K562 (cell line): Measurements from ENCODE around the gene MLLT6. TPM values are rescaled to one million over a fixed set of nuclear protein-coding genes. Genes with fewer than 3 reads are reported as not detected.

ENCODE experiments used
- MYC ChIP-seq, 2 experiments: fragments of 250-450 bp in 1 of 2; sonication (Bioruptor Pico) in 1 of 2; IDR thresholded peaks; 2 replicates each; pipeline versions ENCODE4 v1.5.1 to v1.6.1; 2012 to 2021; ENCODE audit warnings: low read depth in 2 of 2, borderline replicate concordance in 1 of 2, improper control_type of control experiment in 1 of 2, low read length in 1 of 2, mild to moderate bottlenecking in 1 of 2, moderate library complexity in 1 of 2
- THAP12 ChIP-seq: fragments of 250-450 bp; sonication (Bioruptor Pico); IDR thresholded peaks from 2 replicates; pipeline ENCODE4 v1.9.0; 2021; ENCODE audit warnings: mild to moderate bottlenecking, inconsistent platforms
- polyA plus RNA-seq, 8 experiments: library from polyadenylated mRNA; depleted of rRNA in 4 of 8; stranded (reverse) in 5 of 8; unstranded in 3 of 8; fragments of >200 nt; fragmentation: Nextera tagmentation in 2 of 8; fragmentation: Illumina TruSeq in 1 of 8; extraction: Ambion mirVana in 2 of 8; extraction: Trizol in 1 of 8; gene quantifications; 2 replicates each; pipeline versions ENCODE4 v1.2.1 to v1.2.3, GENCODE V29; 2011 to 2014; ENCODE audit warnings: inconsistent platforms in 1 of 8, missing spikeins in 1 of 8
- total RNA-seq, 7 experiments: library from RNA; depleted of rRNA in 6 of 7; stranded (reverse); fragments of >200 nt in 6 of 7; fragmentation: Illumina TruSeq in 2 of 7; extraction: Trizol in 2 of 7; gene quantifications; 2 replicates each; pipeline versions ENCODE4 v1.2.1 to v1.2.3, GENCODE V29; 2011 to 2021; ENCODE audit warnings: low replicate concordance in 1 of 7
- TF ChIP-seq, protein P1 (sequence below): fragments of 450-650 bp; IDR thresholded peaks from 2 replicates; pipeline ENCODE4 v1.7.1; 2018; ENCODE audit warnings: mild to moderate bottlenecking, low read depth; ENCODE audit not compliant: partially characterized antibody
- TF ChIP-seq, protein P2 (sequence below), 2 experiments: fragments of 450-650 bp; conservative IDR thresholded peaks; 2 replicates each; pipeline ENCODE4 v1.6.1; 2017; ENCODE audit warnings: mild to moderate bottlenecking in 2 of 2, moderate library complexity in 2 of 2

MLLT6 gene
- total and polyA plus RNA-seq, 9 of the 15 experiments (the other 6 are each of a cell fraction or from before 2014, with no cell fraction given): 3.1 to 71.7 (median 30.0) TPM

DNA sequence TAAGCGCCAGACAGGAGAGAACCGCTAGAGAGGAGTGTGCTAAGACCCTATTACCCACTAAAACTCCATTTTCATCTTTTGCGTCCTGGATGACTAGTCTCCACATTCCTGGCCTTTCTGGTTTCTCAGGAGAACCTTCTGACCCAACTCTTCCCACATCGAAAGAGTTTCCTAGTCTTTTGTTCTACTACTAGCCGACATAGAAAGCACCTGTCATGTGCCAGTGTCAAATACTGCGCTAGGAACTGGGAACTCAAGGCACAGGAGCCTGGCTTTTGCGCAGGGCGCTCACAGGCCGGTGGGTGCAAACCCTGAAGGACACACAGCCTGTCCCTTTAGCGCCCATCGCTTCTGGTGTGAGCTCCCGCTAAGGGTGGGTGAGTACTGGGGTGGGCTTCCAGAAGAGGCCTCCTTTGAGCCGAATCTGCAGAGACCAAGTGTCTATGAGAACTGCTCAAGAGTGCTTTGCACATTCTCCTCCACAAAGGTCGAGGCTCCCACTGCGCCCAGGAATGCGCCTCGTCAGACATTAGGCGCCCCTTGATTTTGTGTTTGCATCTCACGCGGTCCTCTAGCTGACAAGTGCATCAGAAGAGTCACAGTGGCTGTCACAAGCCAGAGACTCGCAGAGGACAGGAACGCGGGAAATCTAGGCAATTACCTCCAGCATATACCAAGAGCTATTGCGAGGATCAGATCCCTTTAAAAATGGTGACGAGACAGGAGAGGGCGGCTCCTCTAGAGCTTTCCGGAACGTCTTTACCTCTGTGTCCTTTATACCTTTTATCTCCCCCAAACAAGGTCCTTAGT, 45.4 kb downstream of the MLLT6 start (continued):
- no peak for TF ChIP-seq THAP12
- TF ChIP-seq, protein P1, sequence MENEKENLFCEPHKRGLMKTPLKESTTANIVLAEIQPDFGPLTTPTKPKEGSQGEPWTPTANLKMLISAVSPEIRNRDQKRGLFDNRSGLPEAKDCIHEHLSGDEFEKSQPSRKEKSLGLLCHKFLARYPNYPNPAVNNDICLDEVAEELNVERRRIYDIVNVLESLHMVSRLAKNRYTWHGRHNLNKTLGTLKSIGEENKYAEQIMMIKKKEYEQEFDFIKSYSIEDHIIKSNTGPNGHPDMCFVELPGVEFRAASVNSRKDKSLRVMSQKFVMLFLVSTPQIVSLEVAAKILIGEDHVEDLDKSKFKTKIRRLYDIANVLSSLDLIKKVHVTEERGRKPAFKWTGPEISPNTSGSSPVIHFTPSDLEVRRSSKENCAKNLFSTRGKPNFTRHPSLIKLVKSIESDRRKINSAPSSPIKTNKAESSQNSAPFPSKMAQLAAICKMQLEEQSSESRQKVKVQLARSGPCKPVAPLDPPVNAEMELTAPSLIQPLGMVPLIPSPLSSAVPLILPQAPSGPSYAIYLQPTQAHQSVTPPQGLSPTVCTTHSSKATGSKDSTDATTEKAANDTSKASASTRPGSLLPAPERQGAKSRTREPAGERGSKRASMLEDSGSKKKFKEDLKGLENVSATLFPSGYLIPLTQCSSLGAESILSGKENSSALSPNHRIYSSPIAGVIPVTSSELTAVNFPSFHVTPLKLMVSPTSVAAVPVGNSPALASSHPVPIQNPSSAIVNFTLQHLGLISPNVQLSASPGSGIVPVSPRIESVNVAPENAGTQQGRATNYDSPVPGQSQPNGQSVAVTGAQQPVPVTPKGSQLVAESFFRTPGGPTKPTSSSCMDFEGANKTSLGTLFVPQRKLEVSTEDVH: peak; percentile 90
- TF ChIP-seq, protein P2, sequence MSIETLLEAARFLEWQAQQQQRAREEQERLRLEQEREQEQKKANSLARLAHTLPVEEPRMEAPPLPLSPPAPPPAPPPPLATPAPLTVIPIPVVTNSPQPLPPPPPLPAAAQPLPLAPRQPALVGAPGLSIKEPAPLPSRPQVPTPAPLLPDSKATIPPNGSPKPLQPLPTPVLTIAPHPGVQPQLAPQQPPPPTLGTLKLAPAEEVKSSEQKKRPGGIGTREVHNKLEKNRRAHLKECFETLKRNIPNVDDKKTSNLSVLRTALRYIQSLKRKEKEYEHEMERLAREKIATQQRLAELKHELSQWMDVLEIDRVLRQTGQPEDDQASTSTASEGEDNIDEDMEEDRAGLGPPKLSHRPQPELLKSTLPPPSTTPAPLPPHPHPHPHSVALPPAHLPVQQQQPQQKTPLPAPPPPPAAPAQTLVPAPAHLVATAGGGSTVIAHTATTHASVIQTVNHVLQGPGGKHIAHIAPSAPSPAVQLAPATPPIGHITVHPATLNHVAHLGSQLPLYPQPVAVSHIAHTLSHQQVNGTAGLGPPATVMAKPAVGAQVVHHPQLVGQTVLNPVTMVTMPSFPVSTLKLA (conservative IDR thresholded peaks at IDR 0.05): peak; percentile 28 to 65; a peak in 2 of 4 replicates
- 0 out of 2 replicates have a peak, but pooled peaks have one; percentile 34 for TF ChIP-seq MYC (IDR thresholded peaks at IDR 0.05; ENCODE audit: low read depth, low read length)
- no peak for TF ChIP-seq MYC (CRISPR knock-in tag; IDR thresholded peaks at IDR 0.05; ENCODE audit: borderline replicate concordance, low read depth)
- TF ChIP-seq, all 486 proteins: peak for 16
